Measurements from ENCODE around the gene DEF6.

DEF6 gene

GRCh38 chr6:35259194-35259947 is 38.2 kb upstream of the DEF6 start, which contains the start of gene ZNF76:
Gene ZNF76 (plus strand): TSS chr6:35259735. CDS start chr6:35281152, 21,417 bp downstream.
- H3K4me3 ChIP-seq (replicated peaks; ENCODE audit: low read depth, low read length), result peak within 1 kb of the TSS; percentile 94
- TF ChIP-seq, protein P1, sequence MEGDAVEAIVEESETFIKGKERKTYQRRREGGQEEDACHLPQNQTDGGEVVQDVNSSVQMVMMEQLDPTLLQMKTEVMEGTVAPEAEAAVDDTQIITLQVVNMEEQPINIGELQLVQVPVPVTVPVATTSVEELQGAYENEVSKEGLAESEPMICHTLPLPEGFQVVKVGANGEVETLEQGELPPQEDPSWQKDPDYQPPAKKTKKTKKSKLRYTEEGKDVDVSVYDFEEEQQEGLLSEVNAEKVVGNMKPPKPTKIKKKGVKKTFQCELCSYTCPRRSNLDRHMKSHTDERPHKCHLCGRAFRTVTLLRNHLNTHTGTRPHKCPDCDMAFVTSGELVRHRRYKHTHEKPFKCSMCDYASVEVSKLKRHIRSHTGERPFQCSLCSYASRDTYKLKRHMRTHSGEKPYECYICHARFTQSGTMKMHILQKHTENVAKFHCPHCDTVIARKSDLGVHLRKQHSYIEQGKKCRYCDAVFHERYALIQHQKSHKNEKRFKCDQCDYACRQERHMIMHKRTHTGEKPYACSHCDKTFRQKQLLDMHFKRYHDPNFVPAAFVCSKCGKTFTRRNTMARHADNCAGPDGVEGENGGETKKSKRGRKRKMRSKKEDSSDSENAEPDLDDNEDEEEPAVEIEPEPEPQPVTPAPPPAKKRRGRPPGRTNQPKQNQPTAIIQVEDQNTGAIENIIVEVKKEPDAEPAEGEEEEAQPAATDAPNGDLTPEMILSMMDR (IDR thresholded peaks at IDR 0.05; ENCODE audit: low read length, missing control alignments), result no peak
- DNase-seq (ENCODE audit: low read depth), result peak; percentile 98

DNA sequence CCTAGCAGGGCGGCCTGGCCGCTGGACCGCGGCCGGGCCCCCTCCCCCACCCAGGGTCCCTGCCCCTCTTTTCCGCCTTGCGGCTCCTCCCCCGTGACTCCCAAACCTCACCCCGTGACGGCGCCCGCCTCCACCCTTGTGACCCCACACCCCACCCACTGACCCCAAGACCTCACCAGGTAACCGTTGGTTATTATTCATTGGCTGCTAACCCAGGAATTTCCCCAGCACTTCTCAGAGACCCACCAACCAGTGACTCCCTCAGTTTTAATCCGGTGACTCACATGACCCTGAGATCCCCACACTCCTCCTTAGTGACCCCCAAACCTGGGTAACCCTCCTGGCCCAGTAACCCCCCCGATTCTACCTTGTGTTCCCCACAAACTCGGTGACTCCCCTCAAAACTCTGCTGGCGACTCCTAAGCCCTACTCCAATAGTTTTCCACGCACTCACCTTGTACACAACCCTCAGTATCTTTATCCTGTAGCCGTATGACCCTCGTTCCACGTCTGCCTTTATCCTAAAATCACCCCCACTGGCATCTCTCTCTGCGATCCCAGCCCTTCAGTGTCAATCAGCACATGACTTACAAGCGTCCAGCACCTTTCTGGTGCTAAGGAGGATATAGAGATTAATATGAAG is 37.5 kb upstream of the DEF6 start:
- DNase-seq (ENCODE audit: low read depth), result peak; percentile 51
- TF ChIP-seq, protein P1 (IDR thresholded peaks at IDR 0.05; ENCODE audit: low read length, missing control alignments), result no peak
- H3K4me3 ChIP-seq (replicated peaks; ENCODE audit: low read depth, low read length), result peak overlapping the region; percentile 94

- DNase-seq (ENCODE audit: low read depth), result peak; percentile 17
- TF ChIP-seq, protein P1 (IDR thresholded peaks at IDR 0.05; ENCODE audit: low read length, missing control alignments), result no peak
- H3K4me3 ChIP-seq (replicated peaks; ENCODE audit: low read depth, low read length), result peak overlapping the region; percentile 94
Measured at GRCh38 chr6:35260591-35261570, 36.7 kb upstream of the DEF6 start.

DNA sequence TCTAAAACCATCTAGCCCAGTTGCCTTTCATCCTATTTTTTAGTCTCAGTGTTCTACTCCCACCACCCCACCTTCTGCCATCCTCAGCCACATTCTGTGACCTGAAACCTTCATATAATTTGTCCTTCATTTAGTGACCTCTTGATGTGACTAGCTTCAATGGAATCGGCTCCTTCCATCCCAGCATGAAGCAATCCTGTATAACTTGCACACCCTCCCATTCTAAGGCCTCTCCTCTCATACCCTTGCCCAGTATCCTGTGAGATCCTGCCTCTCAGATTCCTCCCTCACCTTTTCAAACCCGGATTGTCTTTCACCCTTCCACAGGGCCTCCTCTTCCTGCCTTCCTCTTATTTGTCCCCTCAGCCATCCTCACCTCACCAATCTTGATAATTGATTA is 35.0 kb upstream of the DEF6 start:
- DNase-seq (ENCODE audit: low read depth), result peak; percentile 41
- H3K4me3 ChIP-seq (replicated peaks; ENCODE audit: low read depth, low read length), result no peak overlapping the region
- TF ChIP-seq, protein P1 (IDR thresholded peaks at IDR 0.05; ENCODE audit: low read length, missing control alignments), result no peak

GRCh38 chr6:35264550-35265274 is 32.9 kb upstream of the DEF6 start:
- no peak overlapping the region for H3K4me3 ChIP-seq (replicated peaks; ENCODE audit: low read depth, low read length)
- no peak for DNase-seq (ENCODE audit: low read depth)
- TF ChIP-seq, protein P1 (IDR thresholded peaks at IDR 0.05; ENCODE audit: low read length, missing control alignments), result no peak

- no peak overlapping the region for H3K4me3 ChIP-seq (replicated peaks; ENCODE audit: low read depth, low read length)
- DNase-seq (ENCODE audit: low read depth), result no peak
- TF ChIP-seq, protein P1 (IDR thresholded peaks at IDR 0.05; ENCODE audit: low read length, missing control alignments), result no peak
Measured at GRCh38 chr6:35265523-35265922, 32.1 kb upstream of the DEF6 start.

All from fibroblast of pulmonary artery (primary cell).